Cerebellar nuclear complex (tissue), 1 donor: ENCODE results near the gene OAF.
"Not testable (repeated sequence)": the region's sequence is repeated elsewhere in the genome, so short reads cannot be mapped to it uniquely, and the experiment has no call there.

Source experiments
- DNase-seq, 2 experiments: peaks; one replicate each; lab custom pipeline; 2025; lab: John Stamatoyannopoulos, UW

Gene OAF

DNA sequence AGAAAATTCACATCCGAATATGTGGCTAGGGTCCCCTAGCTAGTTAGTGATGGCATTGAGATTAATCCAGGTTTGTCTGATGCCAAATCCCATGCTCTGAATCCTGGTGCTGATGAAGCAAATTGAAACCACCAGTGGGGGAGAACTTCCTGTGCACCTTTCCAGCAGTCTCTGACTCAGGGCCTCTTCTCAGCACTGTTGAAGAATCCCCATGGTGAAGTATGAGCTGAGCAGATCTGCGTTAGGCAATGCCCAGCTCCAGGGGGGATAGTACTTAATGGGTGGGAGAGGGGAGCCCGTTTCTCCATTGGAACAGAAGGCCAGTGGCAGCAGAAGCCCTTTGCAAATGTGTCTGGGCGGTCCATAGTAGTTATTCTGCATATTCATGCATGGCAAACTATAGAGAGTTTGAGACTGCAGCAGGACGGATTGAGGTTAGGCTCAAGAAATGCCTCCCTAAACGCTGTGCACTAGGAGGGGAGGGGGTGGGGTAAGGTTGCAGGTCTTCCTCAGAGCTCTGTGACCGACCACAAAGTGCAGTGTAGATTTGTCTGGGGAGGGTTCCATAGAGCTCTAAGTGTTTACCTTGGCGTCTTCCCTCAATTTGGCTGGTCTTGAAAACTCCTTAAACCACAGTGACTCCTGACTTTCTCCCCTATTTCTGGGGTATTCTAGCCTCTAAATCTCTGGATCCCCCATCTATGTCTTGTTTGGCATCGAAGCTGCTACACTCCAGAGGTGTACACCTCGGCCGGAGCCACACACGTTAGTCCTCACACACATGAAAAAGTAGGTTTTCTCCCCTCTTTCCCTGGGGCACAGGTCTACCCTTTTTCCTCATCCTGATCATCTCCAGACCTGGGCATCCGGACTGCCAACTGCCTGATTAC lies 33.9 kb downstream of the OAF start:
- no peak for DNase-seq

- DNase-seq = no peak
Measured at GRCh38 chr11:120245434-120245833, 34.6 kb downstream of the OAF start.

- no peak for DNase-seq
Measured at GRCh38 chr11:120248551-120249278, 37.9 kb downstream of the OAF start.

GRCh38 chr11:120249279-120250262 lies 38.7 kb downstream of the OAF start:
- DNase-seq = no peak

DNA sequence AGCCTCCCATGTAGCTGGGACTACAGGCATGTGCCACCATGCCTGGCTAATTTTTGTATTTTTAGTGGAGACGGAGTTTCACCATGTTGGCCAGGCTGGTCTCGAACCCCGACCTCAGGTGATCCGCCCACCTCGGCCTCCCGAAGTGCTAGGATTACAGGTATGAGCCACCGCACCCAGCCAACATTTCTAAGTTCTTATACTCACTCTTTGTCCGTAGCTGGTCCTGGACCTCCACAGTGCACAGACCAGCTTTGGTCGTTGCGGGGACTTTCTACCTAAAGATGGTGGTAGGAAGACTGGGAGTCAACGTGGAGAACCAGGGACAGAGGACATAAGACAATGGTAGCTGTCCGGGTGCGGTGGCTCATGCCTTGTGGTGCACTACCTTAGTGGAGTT lies 42.5 kb downstream of the OAF start:
- not testable (repeated sequence) for DNase-seq

DNA sequence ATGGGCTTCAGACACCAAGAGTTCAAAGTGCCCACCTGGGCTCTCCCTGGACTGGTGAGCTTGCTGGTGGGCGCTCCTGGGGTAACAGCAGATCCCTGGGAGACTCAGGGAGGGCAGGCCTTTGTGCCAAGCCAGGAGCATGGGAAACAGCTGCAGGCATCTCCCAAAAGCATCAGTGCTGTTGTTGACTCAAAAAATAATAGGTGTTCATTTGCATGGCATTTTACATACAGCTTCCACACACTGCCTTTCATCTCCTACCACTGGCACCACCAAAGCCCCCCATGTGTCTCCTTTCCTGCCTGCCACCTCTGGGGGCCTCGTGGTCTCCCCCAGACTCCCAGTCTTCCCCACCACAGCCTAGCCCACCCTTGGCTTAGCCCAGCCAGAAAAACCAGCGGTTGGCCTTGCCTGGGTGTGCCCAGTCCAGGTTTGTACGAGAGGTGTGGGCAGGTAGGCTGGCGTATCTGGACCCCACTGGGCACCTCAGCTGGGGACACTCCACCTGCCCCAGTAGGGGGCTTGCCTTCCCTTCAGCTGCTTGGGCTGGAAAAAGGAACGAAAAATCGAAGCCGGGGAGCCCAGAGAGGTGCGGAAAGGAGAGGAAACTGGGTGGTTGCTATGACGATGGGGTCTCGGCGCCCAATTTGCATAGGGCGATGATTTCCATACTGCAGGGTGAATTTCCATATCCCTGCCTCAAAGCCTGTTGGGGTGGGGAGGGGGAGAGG lies 44.1 kb downstream of the OAF start:
- DNase-seq = no peak

- no peak for DNase-seq
Measured at GRCh38 chr11:120255519-120255866, 44.7 kb downstream of the OAF start.

DNA sequence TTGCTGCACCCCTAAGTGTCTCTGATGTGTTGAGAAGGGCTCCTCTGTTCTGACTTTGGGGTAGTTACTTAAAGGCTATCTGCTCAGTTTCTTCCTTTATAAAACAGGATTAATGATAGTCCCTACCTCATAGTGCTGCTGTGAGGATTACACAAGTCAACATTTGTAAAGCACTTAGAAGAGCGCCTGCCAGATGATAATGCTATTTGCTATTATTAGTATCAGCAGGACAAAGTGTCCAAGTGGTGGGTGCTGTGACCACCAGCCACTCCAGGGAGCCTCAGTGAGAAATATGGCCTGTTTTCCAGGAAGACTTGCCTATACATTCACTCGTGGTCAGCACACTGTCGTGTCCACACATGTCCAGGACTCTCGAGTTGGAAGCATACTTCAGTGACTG lies 45.3 kb downstream of the OAF start:
- no peak for DNase-seq

- DNase-seq = no peak
Measured at GRCh38 chr11:120256779-120257178, 45.9 kb downstream of the OAF start.

DNA sequence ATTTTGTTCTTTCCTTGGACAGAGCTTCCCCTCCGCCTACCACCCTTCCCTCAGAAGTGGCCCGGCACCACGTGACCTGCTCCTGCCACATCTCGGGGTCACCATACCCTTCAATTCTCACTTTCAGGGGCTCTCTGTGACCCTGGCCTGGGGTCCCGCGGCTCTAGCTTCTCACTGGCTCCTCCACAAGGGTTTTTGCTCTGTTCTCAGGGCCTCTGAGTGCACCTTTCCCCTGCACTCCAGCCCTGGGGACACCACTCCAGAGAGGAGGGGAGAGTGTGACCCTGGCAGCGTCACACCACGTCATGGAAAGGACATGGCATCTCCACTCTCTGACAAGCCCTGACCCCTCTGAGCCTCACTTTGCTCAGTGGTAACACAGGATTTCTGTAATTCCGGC lies 46.5 kb downstream of the OAF start:
- DNase-seq = no peak

- no peak for DNase-seq
Measured at GRCh38 chr11:120258661-120259060, 47.8 kb downstream of the OAF start.

- DNase-seq = no peak
Measured at GRCh38 chr11:120259241-120259640, 48.4 kb downstream of the OAF start.

DNA sequence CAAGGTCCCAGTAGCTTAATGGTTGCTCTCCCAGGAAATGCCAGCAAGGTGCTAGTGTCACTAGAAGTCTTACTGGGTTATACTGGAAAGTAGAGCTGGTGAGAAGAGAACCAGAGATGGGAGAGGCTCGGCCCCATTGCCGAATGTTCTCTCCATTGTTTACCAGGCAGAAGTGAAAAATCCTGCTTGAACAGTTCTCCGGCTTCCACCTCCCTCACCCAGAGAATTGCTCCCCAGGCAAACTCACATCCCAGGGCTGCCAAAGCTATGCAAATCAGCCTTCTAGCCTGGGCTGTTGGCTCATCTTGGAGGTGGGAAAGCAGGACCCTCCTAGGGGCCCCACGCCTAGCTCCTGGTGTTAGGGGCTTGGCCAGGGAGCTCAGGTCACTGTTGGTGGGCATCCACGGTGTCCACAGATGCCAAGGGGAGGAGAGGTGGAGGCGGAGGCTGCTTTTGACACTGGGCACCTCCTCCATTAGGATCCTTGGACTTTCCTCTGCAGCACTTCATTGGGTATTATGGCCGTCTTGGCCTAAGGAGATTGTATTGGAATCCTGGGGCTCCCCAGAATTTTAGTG lies 49.2 kb downstream of the OAF start:
- no peak for DNase-seq

- DNase-seq = no peak
Measured at GRCh38 chr11:120260616-120261015, 49.8 kb downstream of the OAF start.

DNA sequence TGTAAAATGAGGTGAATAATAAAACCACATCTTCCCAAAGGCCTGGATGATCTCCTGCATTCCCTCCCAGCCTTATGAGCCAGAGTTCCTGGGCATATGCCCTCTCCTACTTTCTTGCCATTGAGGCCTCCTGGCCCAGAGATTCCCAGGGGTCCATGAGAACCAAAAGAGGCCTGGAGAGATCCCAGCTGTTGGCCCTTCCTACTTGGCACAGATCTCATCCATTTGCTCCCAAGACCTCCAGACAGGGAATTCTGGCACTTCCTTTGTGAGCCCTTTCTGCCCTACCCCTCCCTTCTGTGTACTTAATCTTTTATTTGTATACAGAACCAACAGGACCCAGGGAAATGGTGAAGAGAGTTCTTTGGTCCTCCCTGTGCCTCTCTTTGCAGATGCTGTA lies 50.5 kb downstream of the OAF start:
- no peak for DNase-seq

DNA sequence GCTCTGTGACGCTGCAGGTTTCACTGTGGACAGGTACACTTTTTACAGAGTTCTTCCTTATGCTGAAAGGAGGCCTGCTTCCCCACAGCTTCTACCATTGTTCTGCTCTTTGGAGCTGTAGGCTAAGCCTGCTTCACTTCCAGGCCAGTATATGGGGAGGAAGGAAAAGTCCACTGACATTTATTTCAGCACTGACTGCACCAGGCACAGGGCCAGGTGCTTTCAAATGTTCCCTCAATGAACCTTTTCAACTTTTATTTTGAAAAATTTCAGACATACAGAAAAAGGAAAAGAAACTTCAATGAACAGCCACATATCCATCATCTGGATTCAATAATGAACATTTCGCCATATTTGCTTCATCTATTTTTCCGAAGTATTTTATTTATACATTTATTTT lies 51.1 kb downstream of the OAF start:
- no peak for DNase-seq

- no peak for DNase-seq
Measured at GRCh38 chr11:120267319-120267718, 56.5 kb downstream of the OAF start.

DNA sequence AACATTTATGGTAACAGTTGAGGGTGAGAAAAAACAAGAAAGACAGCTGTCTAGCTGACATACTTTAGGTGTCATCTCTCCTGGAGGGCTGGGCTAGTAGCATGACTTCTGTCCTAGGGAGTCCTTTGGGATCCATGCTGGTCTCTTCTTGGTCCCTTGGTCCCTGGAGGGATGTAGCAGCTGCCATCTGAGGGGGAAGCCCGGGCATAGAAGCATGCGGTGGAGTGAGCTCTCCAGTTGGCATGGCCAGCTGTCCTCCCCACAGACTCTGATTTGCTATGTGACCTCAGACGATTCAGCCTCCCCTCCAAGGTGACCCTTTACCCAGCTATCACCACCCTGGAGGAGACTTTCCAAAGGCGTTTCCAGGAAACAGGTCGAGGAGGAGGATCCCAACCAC lies 57.9 kb downstream of the OAF start:
- no peak for DNase-seq

DNA sequence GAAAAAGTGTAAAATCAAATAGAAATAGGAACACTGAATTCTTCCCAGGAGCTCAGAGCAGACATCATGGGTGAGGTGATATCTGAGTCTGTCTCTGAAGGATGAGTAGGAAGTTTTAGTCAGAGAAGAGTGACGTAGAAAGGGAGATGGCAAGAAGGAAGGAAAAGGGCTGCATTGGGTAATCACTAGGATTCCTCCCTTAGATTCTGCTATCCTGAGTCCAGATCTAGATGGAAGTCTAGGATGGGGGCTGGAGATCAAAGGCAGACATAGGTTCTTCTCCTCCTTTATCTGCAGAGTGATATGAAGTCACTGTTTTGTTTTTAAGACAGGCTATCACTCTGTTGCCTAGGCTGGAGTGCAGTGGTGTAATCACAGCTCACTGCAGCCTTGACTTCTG lies 59.6 kb downstream of the OAF start:
- DNase-seq = no peak

DNA sequence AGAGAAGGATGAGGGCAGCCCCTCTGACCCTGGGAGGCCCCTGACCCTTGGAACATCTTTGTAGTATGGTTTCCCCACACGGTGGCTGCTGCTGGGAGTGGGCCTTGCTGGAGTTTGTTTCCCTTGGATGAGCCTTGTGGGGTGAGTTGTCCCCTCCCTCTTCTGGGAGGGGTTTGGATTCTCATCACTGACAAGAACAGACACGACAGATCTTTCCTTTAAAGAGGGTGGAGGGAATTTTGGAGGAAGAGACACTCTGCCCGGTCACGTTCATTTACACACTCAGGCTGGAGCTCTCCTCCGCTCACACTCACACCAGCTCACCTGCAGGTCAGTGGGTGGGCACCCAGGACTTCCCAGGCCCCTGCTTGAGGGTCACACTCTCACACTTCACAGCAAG lies 60.8 kb downstream of the OAF start:
- no peak for DNase-seq

- DNase-seq = no peak
Measured at GRCh38 chr11:120272303-120272702, 61.5 kb downstream of the OAF start.
